Measurements from ENCODE around the gene TMEM248.

DNA sequence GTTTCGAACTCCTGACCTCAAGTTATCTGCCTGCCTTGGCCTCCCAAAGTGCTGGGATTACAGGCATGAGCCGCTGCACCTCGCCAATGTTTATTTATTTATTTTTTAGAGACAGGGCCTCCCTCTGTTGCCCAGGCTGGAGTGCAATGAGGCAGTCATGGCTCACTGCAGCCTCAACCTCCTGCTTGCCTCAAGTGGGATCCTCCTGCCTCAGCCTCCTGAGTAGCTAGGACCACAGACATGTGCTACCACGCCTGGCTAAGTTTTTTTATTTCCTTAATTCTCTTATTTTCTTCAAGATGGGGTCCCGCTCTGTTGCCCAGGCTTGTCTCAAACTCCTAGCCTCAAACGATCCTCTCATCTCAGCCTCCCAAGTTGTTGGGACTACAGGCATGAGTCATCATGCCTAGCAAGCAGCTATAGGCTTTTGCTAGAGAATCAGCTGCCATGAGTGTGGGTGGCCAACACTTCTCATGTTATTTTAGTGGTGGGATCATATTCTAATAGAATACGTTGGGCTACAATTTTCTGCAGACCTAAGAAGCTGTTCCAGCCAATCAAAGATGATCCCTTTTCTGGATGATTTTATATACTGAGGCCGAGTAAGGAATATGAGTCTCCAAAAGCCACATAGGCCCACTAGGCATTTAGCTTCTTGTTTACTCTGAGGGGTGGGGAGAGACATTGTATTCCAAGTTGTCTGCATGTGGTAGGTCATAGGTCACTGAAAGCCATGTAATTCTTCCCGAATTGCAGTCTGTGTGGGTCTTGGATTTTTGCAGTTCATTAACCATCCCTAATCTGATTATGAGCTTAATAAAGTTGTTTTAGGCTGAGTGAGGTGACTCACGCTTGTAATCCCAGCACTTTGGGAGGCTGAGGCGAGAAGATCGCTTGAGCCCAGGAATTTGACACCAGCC lies 7.6 kb upstream of the TMEM248 start:
- no peak for TF ChIP-seq POLR2AphosphoS5 (IDR thresholded peaks at IDR 0.05)
- TF ChIP-seq, protein P1, sequence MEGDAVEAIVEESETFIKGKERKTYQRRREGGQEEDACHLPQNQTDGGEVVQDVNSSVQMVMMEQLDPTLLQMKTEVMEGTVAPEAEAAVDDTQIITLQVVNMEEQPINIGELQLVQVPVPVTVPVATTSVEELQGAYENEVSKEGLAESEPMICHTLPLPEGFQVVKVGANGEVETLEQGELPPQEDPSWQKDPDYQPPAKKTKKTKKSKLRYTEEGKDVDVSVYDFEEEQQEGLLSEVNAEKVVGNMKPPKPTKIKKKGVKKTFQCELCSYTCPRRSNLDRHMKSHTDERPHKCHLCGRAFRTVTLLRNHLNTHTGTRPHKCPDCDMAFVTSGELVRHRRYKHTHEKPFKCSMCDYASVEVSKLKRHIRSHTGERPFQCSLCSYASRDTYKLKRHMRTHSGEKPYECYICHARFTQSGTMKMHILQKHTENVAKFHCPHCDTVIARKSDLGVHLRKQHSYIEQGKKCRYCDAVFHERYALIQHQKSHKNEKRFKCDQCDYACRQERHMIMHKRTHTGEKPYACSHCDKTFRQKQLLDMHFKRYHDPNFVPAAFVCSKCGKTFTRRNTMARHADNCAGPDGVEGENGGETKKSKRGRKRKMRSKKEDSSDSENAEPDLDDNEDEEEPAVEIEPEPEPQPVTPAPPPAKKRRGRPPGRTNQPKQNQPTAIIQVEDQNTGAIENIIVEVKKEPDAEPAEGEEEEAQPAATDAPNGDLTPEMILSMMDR (IDR thresholded peaks at IDR 0.05) = no peak
- TF ChIP-seq POLR2A (IDR thresholded peaks at IDR 0.05) = no peak
